ENCODE data around the gene ZNF292. TPM values are rescaled to one million over a fixed set of nuclear protein-coding genes. Genes with fewer than 3 reads are reported as not detected.

The ZNF292 gene
- total RNA-seq: 10 to 100 TPM; 13.7 to 15.8 TPM

GRCh38 chr6:87154993-87155841, at the start of gene ZNF292:
Gene ZNF292, plus strand, starts transcription at chr6:87155565. Its CDS starts 27 bp downstream, at chr6:87155592.

Other genes with a start within 250 kb of the ZNF292 start
- not detected for gene HTR1E, start 218.0 kb upstream of the ZNF292 start, total RNA-seq
- gene CGA, start 60.5 kb upstream of the ZNF292 start, total RNA-seq: not detected
- 1 to 10 TPM; 4.1 to 5.7 TPM for gene SMIM8, start 167.0 kb downstream of the ZNF292 start, total RNA-seq
- gene GJB7, start 173.7 kb downstream of the ZNF292 start, total RNA-seq: not detected
- 1 to 10 TPM; 2.4 to 3.7 TPM for gene C6orf163, start 189.2 kb downstream of the ZNF292 start, total RNA-seq

Data from melanocyte of skin (primary cell).